Lung (tissue), 12 donors: Measurements from ENCODE around the gene IL1RAPL1. TPM values are rescaled to one million over a fixed set of nuclear protein-coding genes. Genes with fewer than 3 reads are reported as not detected.

Source experiments
- ATAC-seq: fragments of 200-7000 bp; cut with Tn5 transposase; one replicate; pipeline ENCODE4 v1.9.1; 2020; ENCODE audit warnings: moderate number of reproducible peaks; ENCODE audit not compliant: insufficient read depth, low FRiP score
- DNase-seq, 3 donors: peaks; one replicate each; pipeline ENCODE4 v3.0.0-alpha.2; 2013 to 2017
- H3K27ac ChIP-seq, 2 donors: one replicate each; pipeline ENCODE4 v1.5.1; 2013; ENCODE audit warnings: mild to moderate bottlenecking in 2 of 2, moderate library complexity in 2 of 2, control low read depth in 1 of 2, inconsistent platforms in 1 of 2, low read depth in 1 of 2, low read length in 1 of 2
- H3K27me3 ChIP-seq, 3 donors: one replicate each; pipeline ENCODE4 v1.5.1; 2013; ENCODE audit warnings: low read length in 2 of 3; ENCODE audit not compliant: control insufficient read depth in 3 of 3, insufficient read depth in 3 of 3
- H3K36me3 ChIP-seq, 4 donors: one replicate each; pipeline ENCODE4 v1.5.1; 2013; ENCODE audit warnings: low read length in 4 of 4, mild to moderate bottlenecking in 1 of 4, moderate library complexity in 1 of 4; ENCODE audit not compliant: control insufficient read depth in 4 of 4, insufficient read depth in 4 of 4
- H3K4me1 ChIP-seq, 5 donors: one replicate each; pipeline ENCODE4 v1.5.1; 2013; ENCODE audit warnings: low read length in 5 of 5, mild to moderate bottlenecking in 2 of 5, moderate library complexity in 1 of 5; ENCODE audit not compliant: control insufficient read depth in 5 of 5, insufficient read depth in 5 of 5
- H3K4me3 ChIP-seq: one replicate; pipeline ENCODE4 v1.5.1; 2013; ENCODE audit warnings: mild to moderate bottlenecking, control low read depth, moderate library complexity
- H3K9ac ChIP-seq, 2 donors: one replicate each; pipeline ENCODE4 v1.5.1; 2013; ENCODE audit warnings: low read length in 2 of 2, control low read depth in 1 of 2; ENCODE audit not compliant: insufficient read depth in 1 of 2
- H3K9me3 ChIP-seq, 4 donors: one replicate each; pipeline ENCODE4 v1.5.1; 2013; ENCODE audit warnings: low read length in 3 of 4, mild to moderate bottlenecking in 1 of 4, moderate library complexity in 1 of 4; ENCODE audit not compliant: control insufficient read depth in 4 of 4, insufficient read depth in 3 of 4
- WGBS, 2 donors: extraction: QIAGEN DNeasy Blood & Tissue Kit; methylation state at CpG; one replicate each; pipeline ENCODE4 v1.1.7; 2013; 5-methylcytosine and 5-hydroxymethylcytosine counted together
- polyA plus RNA-seq, 2 donors: library from polyadenylated mRNA; stranded (reverse); fragments of 200-250 nt; gene quantifications; one replicate each; pipeline ENCODE4 v1.2.1, GENCODE V29; 2013
- total RNA-seq, 2 donors: library from RNA; depleted of rRNA in 1 of 2; stranded (reverse); fragments of >200 nt in 1 of 2; gene quantifications; one replicate each; pipeline ENCODE4 v1.2.1, GENCODE V29; 2014 to 2021
- TF ChIP-seq, protein P1 (sequence below): IDR thresholded peaks from 2 replicates; pipeline ENCODE4 v1.5.1; 2012; ENCODE audit warnings: mild to moderate bottlenecking; ENCODE audit errors: control extremely low read depth, extremely low read depth
- donor health status: control.
- donor health status: control.
- donor health status: Bipolar disorder and iron deficiency.
- donor health status: healthy.
- donor health status: DM: yes; HTN: yes; CAD: no.

Gene IL1RAPL1
- total and polyA plus RNA-seq, 4 donors, result 2.2 TPM; not detected in 3

DNA sequence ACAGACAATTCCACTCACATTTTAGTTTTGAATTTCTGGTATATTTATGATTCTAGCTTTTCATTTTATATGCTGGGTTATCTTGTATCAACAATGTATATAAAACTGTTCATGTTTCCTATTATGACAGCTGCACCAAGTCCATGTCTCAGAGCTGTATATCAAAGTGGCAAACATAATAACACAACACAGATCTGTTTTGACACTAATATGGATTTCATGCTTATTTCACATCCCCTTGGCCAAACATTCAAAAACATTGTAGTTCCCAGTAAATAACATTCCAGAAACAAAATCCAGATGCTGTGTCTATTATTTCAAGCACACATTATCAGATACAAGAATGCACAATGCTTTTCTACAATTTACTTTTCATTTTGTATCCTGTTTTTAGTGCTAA, 1247.5 kb downstream of the IL1RAPL1 start:
- TF ChIP-seq, protein P1, sequence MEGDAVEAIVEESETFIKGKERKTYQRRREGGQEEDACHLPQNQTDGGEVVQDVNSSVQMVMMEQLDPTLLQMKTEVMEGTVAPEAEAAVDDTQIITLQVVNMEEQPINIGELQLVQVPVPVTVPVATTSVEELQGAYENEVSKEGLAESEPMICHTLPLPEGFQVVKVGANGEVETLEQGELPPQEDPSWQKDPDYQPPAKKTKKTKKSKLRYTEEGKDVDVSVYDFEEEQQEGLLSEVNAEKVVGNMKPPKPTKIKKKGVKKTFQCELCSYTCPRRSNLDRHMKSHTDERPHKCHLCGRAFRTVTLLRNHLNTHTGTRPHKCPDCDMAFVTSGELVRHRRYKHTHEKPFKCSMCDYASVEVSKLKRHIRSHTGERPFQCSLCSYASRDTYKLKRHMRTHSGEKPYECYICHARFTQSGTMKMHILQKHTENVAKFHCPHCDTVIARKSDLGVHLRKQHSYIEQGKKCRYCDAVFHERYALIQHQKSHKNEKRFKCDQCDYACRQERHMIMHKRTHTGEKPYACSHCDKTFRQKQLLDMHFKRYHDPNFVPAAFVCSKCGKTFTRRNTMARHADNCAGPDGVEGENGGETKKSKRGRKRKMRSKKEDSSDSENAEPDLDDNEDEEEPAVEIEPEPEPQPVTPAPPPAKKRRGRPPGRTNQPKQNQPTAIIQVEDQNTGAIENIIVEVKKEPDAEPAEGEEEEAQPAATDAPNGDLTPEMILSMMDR, result no peak
- ATAC-seq (no peak), DNase-seq (peak in 2 of 3 donors; percentile 86 to 88)
- no peak overlapping the region for H3K4me3 ChIP-seq
- no peaks in the 10 kb centered on the region for H3K36me3 ChIP-seq
- H3K9me3 ChIP-seq, result no peaks in the 10 kb centered on the region
- peaks cover 0 to 8% (median 0%) of the 10 kb centered on the region in 5 donors for H3K4me1 ChIP-seq
- no peak overlapping the region for H3K9ac ChIP-seq
- H3K27ac ChIP-seq, result no peak overlapping the region
- no peaks in the 10 kb centered on the region for H3K27me3 ChIP-seq

DNA sequence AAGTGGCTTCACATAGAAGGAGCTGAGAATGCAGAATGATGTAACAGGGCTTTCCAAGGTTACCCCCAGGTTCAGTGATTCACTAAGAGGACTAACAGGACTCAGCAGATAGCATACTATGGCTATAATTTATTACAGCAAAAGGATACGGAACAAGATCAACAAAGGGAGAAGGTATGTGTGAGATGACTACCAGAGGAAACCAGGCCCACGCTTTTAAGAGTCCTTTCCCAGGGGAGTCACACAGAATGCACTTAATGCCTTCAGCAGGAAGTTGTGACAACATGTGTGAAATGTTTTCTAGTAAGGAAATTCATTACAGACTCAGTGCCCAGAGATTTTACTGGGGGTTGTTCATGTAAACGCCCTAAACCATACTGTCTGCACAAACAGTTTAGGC, 1254.5 kb downstream of the IL1RAPL1 start:
- H3K4me1 ChIP-seq, result no peaks in the 10 kb centered on the region
- DNase-seq (no peak), ATAC-seq (no peak)
- peaks cover 0 to 2% (median 0%) of the 10 kb centered on the region in 4 donors for H3K9me3 ChIP-seq
- H3K9ac ChIP-seq, result no peak overlapping the region
- H3K4me3 ChIP-seq, result no peak overlapping the region
- no peaks in the 10 kb centered on the region for H3K36me3 ChIP-seq
- 45 to 66% methylated on average over 3 of the region's 3 CpGs for WGBS, 2 donors
- H3K27me3 ChIP-seq, result no peaks in the 10 kb centered on the region
- TF ChIP-seq, protein P1, result no peak
- no peak overlapping the region for H3K27ac ChIP-seq

GRCh38 chrX:29842552-29842951, 1255.3 kb downstream of the IL1RAPL1 start:
- ATAC-seq (no peak), DNase-seq (no peak)
- 72 to 84% methylated on average over 4 of the region's 4 CpGs for WGBS, 2 donors
- Histone ChIP-seq H3K27ac (no peak overlapping the region), H3K9me3 (peaks cover 0 to 2% (median 0%) of the 10 kb centered on the region in 4 donors), H3K4me1 (no peaks in the 10 kb centered on the region), H3K4me3 (no peak overlapping the region), H3K27me3 (no peaks in the 10 kb centered on the region), H3K9ac (no peak overlapping the region), H3K36me3 (no peaks in the 10 kb centered on the region)
- TF ChIP-seq, protein P1, result no peak
